Neural crest cell (in vitro differentiated cells): ENCODE data around the gene DNAH14. TPM values are rescaled to one million over a fixed set of nuclear protein-coding genes. Genes with fewer than 3 reads are reported as not detected.
"Not testable (repeated sequence)": the region's sequence is repeated elsewhere in the genome, so short reads cannot be mapped to it uniquely, and the experiment has no call there.

ENCODE experiments used
- DNase-seq: peaks from one replicate; pipeline ENCODE4 v3.0.0; 2021; ENCODE audit warnings: low read depth, mixed read lengths, low spot score
- H3K27ac Mint-ChIP-seq: one replicate; pipeline ENCODE4 v1.8.0; 2021; ENCODE audit warnings: mild to moderate bottlenecking, mixed read lengths; ENCODE audit not compliant: unreplicated experiment
- H3K27me3 Mint-ChIP-seq: 2 replicates; pipeline ENCODE4 v1.8.0; 2021; ENCODE audit warnings: low read depth, mild to moderate bottlenecking, mixed read lengths
- H3K36me3 Mint-ChIP-seq: 2 replicates; pipeline ENCODE4 v1.8.0; 2021; ENCODE audit warnings: low read depth, mild to moderate bottlenecking, mixed read lengths
- H3K4me1 Mint-ChIP-seq: 2 replicates; pipeline ENCODE4 v1.8.0; 2021; ENCODE audit warnings: mixed read lengths
- H3K4me3 Mint-ChIP-seq: one replicate; pipeline ENCODE4 v1.8.0; 2021; ENCODE audit warnings: mild to moderate bottlenecking, mixed read lengths
- H3K9me3 Mint-ChIP-seq: 2 replicates; pipeline ENCODE4 v1.8.0; 2021; ENCODE audit warnings: mixed read lengths
- total RNA-seq: library from RNA; stranded (reverse); gene quantifications from 2 replicates; pipeline ENCODE4 v1.2.1, GENCODE V29; 2021
- TF ChIP-seq, protein P1 (sequence below): fragments of 200-600 bp; sonication (generic); conservative IDR thresholded peaks from 2 replicates; pipeline ENCODE4 v1.5.0; 2021; ENCODE audit warnings: antibody characterized with exemption, mild to moderate bottlenecking

DNAH14 gene
- total RNA-seq, 1 donor from 2014 or later: 31.0 TPM

DNA sequence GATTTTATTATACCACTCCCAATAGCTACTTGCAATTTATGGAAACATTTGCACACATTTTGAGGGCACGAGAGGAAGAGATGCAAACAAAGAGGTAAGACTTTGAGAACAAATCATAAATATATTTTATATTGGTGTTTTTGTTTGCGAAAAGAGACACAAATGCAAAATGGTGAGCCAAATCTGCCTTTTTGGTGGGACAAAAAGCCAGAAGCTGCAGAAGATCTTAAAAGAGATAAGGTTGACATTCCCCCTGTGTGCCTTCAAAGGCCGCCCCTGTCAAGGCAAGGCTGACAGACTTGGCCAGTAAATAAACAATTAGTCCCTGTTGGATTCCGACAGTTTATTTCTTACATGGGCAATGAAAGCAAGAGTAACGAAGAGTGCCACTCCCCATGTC, 375.5 kb downstream of the DNAH14 start:
- no peak overlapping the region for H3K4me3 Mint-ChIP-seq
- H3K36me3 Mint-ChIP-seq: no peaks in the 10 kb centered on the region
- H3K27ac Mint-ChIP-seq: no peak overlapping the region
- no peaks in the 10 kb centered on the region for H3K9me3 Mint-ChIP-seq
- DNase-seq: no peak
- no peaks in the 10 kb centered on the region for H3K27me3 Mint-ChIP-seq
- TF ChIP-seq, protein P1, sequence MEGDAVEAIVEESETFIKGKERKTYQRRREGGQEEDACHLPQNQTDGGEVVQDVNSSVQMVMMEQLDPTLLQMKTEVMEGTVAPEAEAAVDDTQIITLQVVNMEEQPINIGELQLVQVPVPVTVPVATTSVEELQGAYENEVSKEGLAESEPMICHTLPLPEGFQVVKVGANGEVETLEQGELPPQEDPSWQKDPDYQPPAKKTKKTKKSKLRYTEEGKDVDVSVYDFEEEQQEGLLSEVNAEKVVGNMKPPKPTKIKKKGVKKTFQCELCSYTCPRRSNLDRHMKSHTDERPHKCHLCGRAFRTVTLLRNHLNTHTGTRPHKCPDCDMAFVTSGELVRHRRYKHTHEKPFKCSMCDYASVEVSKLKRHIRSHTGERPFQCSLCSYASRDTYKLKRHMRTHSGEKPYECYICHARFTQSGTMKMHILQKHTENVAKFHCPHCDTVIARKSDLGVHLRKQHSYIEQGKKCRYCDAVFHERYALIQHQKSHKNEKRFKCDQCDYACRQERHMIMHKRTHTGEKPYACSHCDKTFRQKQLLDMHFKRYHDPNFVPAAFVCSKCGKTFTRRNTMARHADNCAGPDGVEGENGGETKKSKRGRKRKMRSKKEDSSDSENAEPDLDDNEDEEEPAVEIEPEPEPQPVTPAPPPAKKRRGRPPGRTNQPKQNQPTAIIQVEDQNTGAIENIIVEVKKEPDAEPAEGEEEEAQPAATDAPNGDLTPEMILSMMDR: no peak
- H3K4me1 Mint-ChIP-seq: no peaks in the 10 kb centered on the region

DNA sequence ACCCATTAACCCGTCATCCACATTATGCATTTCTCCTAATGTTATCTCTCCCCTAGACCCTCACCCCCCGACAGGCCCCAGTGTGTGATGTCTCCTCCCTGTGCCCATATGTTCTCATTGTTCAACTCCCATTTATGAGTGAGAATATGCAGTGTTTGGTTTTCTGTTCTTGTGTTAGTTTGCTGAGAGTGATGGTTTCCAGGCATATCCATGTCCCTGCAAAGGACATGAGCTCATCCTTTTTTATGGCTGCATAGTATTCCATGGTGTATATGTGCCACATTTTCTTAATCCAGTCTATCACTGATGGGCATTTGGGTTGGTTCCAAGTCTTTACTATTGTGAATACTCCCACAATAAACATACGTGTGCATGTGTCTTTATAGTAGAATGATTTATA, 381.1 kb downstream of the DNAH14 start:
- Mint-ChIP-seq H3K9me3 (peaks cover 12% of the 10 kb centered on the region), H3K36me3 (peaks cover 12% of the 10 kb centered on the region)
- not testable (repeated sequence) for DNase-seq, H3K27ac Mint-ChIP-seq, H3K4me3 Mint-ChIP-seq, H3K4me1 Mint-ChIP-seq, H3K27me3 Mint-ChIP-seq

DNA sequence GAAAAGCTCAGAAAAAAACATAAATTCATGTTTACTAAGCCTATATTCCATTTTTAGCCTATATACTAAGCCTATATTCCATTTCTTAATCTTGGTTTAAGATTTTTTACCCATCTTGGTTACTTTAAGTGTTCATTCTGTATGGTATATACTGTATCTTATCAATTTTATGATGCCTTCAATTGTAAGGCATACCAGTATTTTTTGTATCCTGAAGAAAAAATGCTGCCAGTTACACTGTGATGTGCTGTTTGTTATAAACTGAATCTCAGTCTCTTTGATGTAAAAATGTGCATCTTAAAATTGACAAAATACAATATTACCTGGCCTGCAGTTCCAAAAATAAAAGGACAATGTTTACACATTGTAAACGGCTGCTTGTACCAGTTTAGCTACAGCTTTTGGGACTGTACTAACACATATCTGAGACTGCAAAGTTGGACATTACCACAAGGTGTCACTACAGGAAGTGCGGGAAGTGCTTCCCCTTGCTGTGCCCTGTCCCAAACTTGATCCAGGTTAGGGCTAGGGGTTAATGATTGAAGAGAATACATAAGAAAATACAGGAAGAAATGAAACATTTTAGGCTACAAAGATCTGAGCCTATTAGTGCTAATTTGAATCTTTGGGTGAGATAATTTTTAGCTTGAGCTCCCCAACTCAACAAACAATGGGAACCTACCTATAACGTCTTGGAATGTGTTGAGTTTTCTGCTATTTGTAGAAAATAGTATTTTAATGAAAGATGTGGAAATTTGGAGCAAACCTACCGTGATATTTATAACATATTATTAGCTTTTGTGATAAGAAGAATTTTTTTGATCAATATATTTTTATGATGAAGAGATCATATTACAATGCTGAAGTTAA, 389.5 kb downstream of the DNAH14 start:
- no peaks in the 10 kb centered on the region for H3K27me3 Mint-ChIP-seq
- TF ChIP-seq, protein P1: peak; percentile 76
- H3K4me1 Mint-ChIP-seq: no peaks in the 10 kb centered on the region
- DNase-seq: peak; percentile 39
- H3K27ac Mint-ChIP-seq: no peak overlapping the region
- no peaks in the 10 kb centered on the region for H3K9me3 Mint-ChIP-seq
- H3K4me3 Mint-ChIP-seq: no peak overlapping the region
- peaks cover 4% of the 10 kb centered on the region for H3K36me3 Mint-ChIP-seq

DNA sequence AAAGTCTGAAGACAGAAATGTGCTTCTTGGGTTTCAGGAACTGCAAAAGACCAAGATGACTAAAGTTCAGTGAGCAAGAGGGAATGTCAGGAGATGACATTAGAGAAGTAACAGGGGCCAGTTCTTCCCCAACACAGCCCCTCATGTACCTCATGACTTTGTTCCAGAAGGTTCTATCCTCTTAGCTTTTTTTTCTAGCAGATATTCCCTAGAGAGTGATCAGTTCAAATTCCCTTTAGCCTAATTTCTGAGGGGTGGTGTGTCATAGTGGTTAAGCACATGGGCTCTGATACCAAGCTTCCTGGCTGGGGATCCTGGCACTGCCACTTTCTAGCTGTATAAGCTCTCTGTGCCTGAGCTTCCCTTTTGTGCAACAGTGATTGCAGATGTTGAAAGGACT, 390.4 kb downstream of the DNAH14 start:
- TF ChIP-seq, protein P1: no peak
- no peaks in the 10 kb centered on the region for H3K9me3 Mint-ChIP-seq
- H3K27ac Mint-ChIP-seq: no peak overlapping the region
- no peaks in the 10 kb centered on the region for H3K4me1 Mint-ChIP-seq
- H3K27me3 Mint-ChIP-seq: no peaks in the 10 kb centered on the region
- H3K4me3 Mint-ChIP-seq: no peak overlapping the region
- DNase-seq: no peak
- peaks cover 3% of the 10 kb centered on the region for H3K36me3 Mint-ChIP-seq

DNA sequence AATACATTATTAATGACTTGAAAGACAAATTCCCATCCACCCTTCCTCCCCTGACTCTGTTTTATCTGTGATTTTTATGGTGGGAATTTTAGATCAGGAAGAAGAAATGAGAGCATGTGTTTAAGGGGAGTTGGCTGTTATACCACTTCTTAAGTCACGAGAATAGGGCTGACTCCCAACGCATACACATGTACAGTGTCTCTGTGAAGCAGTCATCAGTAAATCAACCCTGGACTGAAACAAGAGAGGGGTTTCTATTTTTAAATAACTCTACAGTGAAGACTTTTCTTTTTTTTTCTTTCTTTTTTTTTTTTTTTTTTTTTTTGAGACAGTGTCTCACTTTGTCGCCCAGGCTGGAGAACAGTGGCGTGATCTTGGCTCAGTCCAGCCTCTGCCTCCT, 392.3 kb downstream of the DNAH14 start:
- TF ChIP-seq, protein P1: no peak
- Mint-ChIP-seq H3K36me3 (peaks cover 1% of the 10 kb centered on the region), H3K27me3 (no peaks in the 10 kb centered on the region), H3K27ac (no peak overlapping the region), H3K4me1 (no peaks in the 10 kb centered on the region), H3K9me3 (peaks cover 1% of the 10 kb centered on the region), H3K4me3 (no peak overlapping the region)
- no peak for DNase-seq

DNA sequence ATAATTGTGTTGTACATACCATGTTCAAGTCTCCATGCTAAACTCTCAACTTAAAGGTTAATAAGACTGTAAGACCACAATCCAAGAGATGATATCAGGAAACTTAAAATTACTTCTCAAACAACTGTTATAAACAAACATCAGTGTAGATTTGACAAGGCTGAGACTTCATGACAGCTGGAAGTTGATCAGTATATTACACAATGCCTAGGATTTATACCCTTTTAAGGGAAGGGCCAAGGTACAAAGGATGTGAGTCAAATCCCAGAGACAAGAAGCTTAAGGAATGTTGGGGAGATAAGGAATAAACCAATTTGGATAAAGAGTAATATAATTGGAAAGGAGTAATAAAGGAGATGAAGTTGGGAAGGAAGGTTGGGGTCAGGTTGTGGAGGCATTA, 399.6 kb downstream of the DNAH14 start:
- peaks cover 2% of the 10 kb centered on the region for H3K9me3 Mint-ChIP-seq
- H3K4me1 Mint-ChIP-seq: no peaks in the 10 kb centered on the region
- DNase-seq: no peak
- no peaks in the 10 kb centered on the region for H3K27me3 Mint-ChIP-seq
- peaks cover 2% of the 10 kb centered on the region for H3K36me3 Mint-ChIP-seq
- H3K4me3 Mint-ChIP-seq: no peak overlapping the region
- H3K27ac Mint-ChIP-seq: no peak overlapping the region
- TF ChIP-seq, protein P1: no peak

DNA sequence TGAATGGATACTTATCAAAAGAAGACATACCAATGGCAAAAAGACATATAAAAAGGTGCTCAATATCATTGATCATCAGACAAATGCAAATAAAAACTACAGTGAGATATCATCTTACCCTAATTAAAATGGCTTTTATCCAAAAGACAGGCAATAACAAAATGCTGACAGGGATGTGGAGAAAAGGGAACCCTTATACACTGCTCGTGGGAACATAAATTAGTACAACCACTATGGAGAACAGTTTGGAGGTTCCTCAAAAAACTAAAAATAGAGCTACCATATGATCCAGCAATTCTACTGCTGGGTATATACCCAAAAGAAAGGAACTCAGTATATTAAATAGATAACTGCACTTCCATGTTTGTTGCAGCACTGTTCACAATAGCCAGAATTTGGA, 400.5 kb downstream of the DNAH14 start:
- not testable (repeated sequence) for H3K4me3 Mint-ChIP-seq, H3K9me3 Mint-ChIP-seq, H3K27ac Mint-ChIP-seq, H3K4me1 Mint-ChIP-seq, H3K27me3 Mint-ChIP-seq, H3K36me3 Mint-ChIP-seq, DNase-seq
